H9 (cell line): ENCODE data around the gene CAPN5. TPM values are rescaled to one million over a fixed set of nuclear protein-coding genes. Genes with fewer than 3 reads are reported as not detected.

Experiments used
- DNase-seq: peaks from one replicate; pipeline ENCODE4 v3.0.0-alpha.2; 2017
- H2AFZ ChIP-seq: one replicate; pipeline ENCODE4 v1.6.1; 2013; ENCODE audit warnings: mild to moderate bottlenecking, low read length, control low read depth, moderate library complexity
- H2AK5ac ChIP-seq: 2 replicates; pipeline ENCODE4 v1.6.1; 2013; ENCODE audit warnings: low read length, control low read depth, mixed read lengths; ENCODE audit not compliant: insufficient read length
- H2BK120ac ChIP-seq: one replicate; pipeline ENCODE4 v1.6.1; 2013; ENCODE audit warnings: low read depth, mild to moderate bottlenecking, low read length, control low read depth, inconsistent platforms; ENCODE audit not compliant: poor library complexity, severe bottlenecking
- H2BK12ac ChIP-seq: 2 replicates; pipeline ENCODE4 v1.6.1; 2013; ENCODE audit warnings: low read length, control low read depth, mixed read lengths, low read depth; ENCODE audit not compliant: insufficient read length
- H2BK15ac ChIP-seq: 2 replicates; pipeline ENCODE4 v1.6.1; 2013; ENCODE audit warnings: low read depth, low read length, control low read depth
- H2BK20ac ChIP-seq: one replicate; pipeline ENCODE4 v1.6.1; 2013; ENCODE audit warnings: low read depth, mild to moderate bottlenecking, low read length, control low read depth, inconsistent platforms; ENCODE audit not compliant: poor library complexity, severe bottlenecking
- H2BK5ac ChIP-seq: 2 replicates; pipeline ENCODE4 v1.6.1; 2013; ENCODE audit warnings: low read length, control low read depth, mixed read lengths; ENCODE audit not compliant: insufficient read length
- H3K14ac ChIP-seq: 2 replicates; pipeline ENCODE4 v1.6.1; 2013; ENCODE audit warnings: low read length, control low read depth; ENCODE audit not compliant: insufficient read depth
- H3K18ac ChIP-seq: 2 replicates; pipeline ENCODE4 v1.6.1; 2013; ENCODE audit warnings: low read depth, mild to moderate bottlenecking, mixed read lengths, low read length, control low read depth; ENCODE audit not compliant: insufficient read length
- H3K23ac ChIP-seq: 2 replicates; pipeline ENCODE4 v1.6.1; 2013; ENCODE audit warnings: low read length, control low read depth, mixed read lengths, low read depth; ENCODE audit not compliant: insufficient read length
- H3K23me2 ChIP-seq: 2 replicates; pipeline ENCODE4 v1.6.1; 2013; ENCODE audit warnings: low read depth, mild to moderate bottlenecking, mixed read lengths, low read length, control low read depth; ENCODE audit not compliant: insufficient read length, poor library complexity, severe bottlenecking
- H3K27ac ChIP-seq: 2 replicates; pipeline ENCODE4 v1.5.1; 2013; ENCODE audit warnings: low read length, control low read depth, mixed read lengths, low read depth; ENCODE audit not compliant: insufficient read length
- H3K27me3 ChIP-seq: 2 replicates; pipeline ENCODE4 v1.6.1; 2013; ENCODE audit warnings: low read length, control low read depth, inconsistent platforms; ENCODE audit not compliant: insufficient read depth
- H3K4ac ChIP-seq: 2 replicates; pipeline ENCODE4 v1.6.1; 2013; ENCODE audit warnings: low read depth, mild to moderate bottlenecking, control low read depth, inconsistent platforms, low read length, moderate library complexity
- H3K4me1 ChIP-seq: 2 replicates; pipeline ENCODE4 v1.6.1; 2013; ENCODE audit warnings: low read length, control low read depth, inconsistent platforms; ENCODE audit not compliant: insufficient read depth
- H3K4me2 ChIP-seq: 2 replicates; pipeline ENCODE4 v1.6.1; 2013; ENCODE audit warnings: low read length, control low read depth, mixed read lengths; ENCODE audit not compliant: insufficient read length, insufficient read depth
- H3K56ac ChIP-seq: 2 replicates; pipeline ENCODE4 v1.6.1; 2013; ENCODE audit warnings: low read depth, mild to moderate bottlenecking, mixed read lengths, low read length, control low read depth; ENCODE audit not compliant: insufficient read length
- H3K79me1 ChIP-seq: 2 replicates; pipeline ENCODE4 v1.6.1; 2013; ENCODE audit warnings: low read depth, mild to moderate bottlenecking, moderate library complexity, low read length, control low read depth, inconsistent platforms; ENCODE audit not compliant: insufficient read depth, poor library complexity, severe bottlenecking
- H3K79me2 ChIP-seq: 2 replicates; pipeline ENCODE4 v1.6.1; 2013; ENCODE audit warnings: low read length, control low read depth, inconsistent platforms; ENCODE audit not compliant: insufficient read depth
- H3K9ac ChIP-seq: 2 replicates; pipeline ENCODE4 v1.6.1; 2013; ENCODE audit warnings: low read length, control low read depth, mixed read lengths; ENCODE audit not compliant: insufficient read length; ENCODE audit errors: extremely low read depth
- H3K9me3 ChIP-seq: one replicate; pipeline ENCODE4 v1.6.1; 2013; ENCODE audit warnings: low read depth, low read length, inconsistent platforms; ENCODE audit not compliant: control insufficient read depth
- H3T11ph ChIP-seq: one replicate; pipeline ENCODE4 v1.6.1; 2013; ENCODE audit warnings: mild to moderate bottlenecking, low read length, control low read depth, inconsistent platforms
- H4K20me1 ChIP-seq: one replicate; pipeline ENCODE4 v1.6.1; 2013; ENCODE audit not compliant: control insufficient read depth, insufficient read length, insufficient read depth
- H4K5ac ChIP-seq: 2 replicates; pipeline ENCODE4 v1.6.1; 2013; ENCODE audit warnings: low read depth, mild to moderate bottlenecking, mixed read lengths, low read length, control low read depth; ENCODE audit not compliant: insufficient read length
- H4K8ac ChIP-seq: replicated peaks from 2 replicates; pipeline ENCODE4 v1.6.1; 2013; ENCODE audit warnings: low read length, control low read depth, mixed read lengths, low read depth; ENCODE audit not compliant: insufficient read length
- H4K91ac ChIP-seq: 2 replicates; pipeline ENCODE4 v1.6.1; 2013; ENCODE audit warnings: low read depth, mild to moderate bottlenecking, moderate library complexity, mixed read lengths, low read length, control low read depth; ENCODE audit not compliant: insufficient read length
- H3K27ac Mint-ChIP-seq, 3 experiments: 2 replicates in 2 of 3; 3 replicates in 1 of 3; pipeline ENCODE4 v1.8.0; 2020 to 2021; ENCODE audit warnings: mixed read lengths in 3 of 3, mild to moderate bottlenecking in 1 of 3, moderate library complexity in 1 of 3
- H3K27me3 Mint-ChIP-seq: 2 replicates; pipeline ENCODE4 v1.8.0; 2021; ENCODE audit warnings: low read depth, mild to moderate bottlenecking, moderate library complexity, mixed read lengths
- H3K36me3 Mint-ChIP-seq, 3 experiments: 2 replicates in 2 of 3; 3 replicates in 1 of 3; pipeline ENCODE4 v1.8.0; 2020 to 2021; ENCODE audit warnings: low read depth in 3 of 3, mixed read lengths in 3 of 3; ENCODE audit not compliant: insufficient read depth in 1 of 3
- H3K4me1 Mint-ChIP-seq, 2 experiments: 2 replicates each; pipeline ENCODE4 v1.8.0; 2020; ENCODE audit warnings: mixed read lengths in 2 of 2
- H3K4me3 Mint-ChIP-seq, 2 experiments: 2 replicates in 1 of 2; 3 replicates in 1 of 2; pipeline ENCODE4 v1.8.0; 2020 to 2021; ENCODE audit warnings: mild to moderate bottlenecking in 2 of 2, mixed read lengths in 2 of 2, moderate library complexity in 1 of 2
- H3K9me3 Mint-ChIP-seq, 2 experiments: 2 replicates in 1 of 2; 3 replicates in 1 of 2; pipeline ENCODE4 v1.8.0; 2020; ENCODE audit warnings: mild to moderate bottlenecking in 2 of 2, mixed read lengths in 2 of 2, moderate library complexity in 1 of 2
- WGBS: extraction: QIAGEN DNeasy Blood & Tissue Kit; methylation state at CpG from one replicate; pipeline ENCODE4 v1.1.7; 2013; ENCODE audit warnings: missing lambda C conversion rate, low lambda C conversion rate, mixed read lengths; ENCODE audit not compliant: insufficient read length; ENCODE audit errors: extremely low coverage; 5-methylcytosine and 5-hydroxymethylcytosine counted together
- total RNA-seq: library from RNA; stranded (reverse); gene quantifications from 2 replicates; pipeline ENCODE4 v1.2.1, GENCODE V29; 2021
- TF ChIP-seq, protein P1 (sequence below): fragments of 200-600 bp; sonication (generic); conservative IDR thresholded peaks from 3 replicates; pipeline ENCODE4 v1.8.0; 2021; ENCODE audit warnings: antibody characterized with exemption, mild to moderate bottlenecking

CAPN5 gene
- total RNA-seq, 1 experiment from 2014 or later, result 16.7 TPM

DNA sequence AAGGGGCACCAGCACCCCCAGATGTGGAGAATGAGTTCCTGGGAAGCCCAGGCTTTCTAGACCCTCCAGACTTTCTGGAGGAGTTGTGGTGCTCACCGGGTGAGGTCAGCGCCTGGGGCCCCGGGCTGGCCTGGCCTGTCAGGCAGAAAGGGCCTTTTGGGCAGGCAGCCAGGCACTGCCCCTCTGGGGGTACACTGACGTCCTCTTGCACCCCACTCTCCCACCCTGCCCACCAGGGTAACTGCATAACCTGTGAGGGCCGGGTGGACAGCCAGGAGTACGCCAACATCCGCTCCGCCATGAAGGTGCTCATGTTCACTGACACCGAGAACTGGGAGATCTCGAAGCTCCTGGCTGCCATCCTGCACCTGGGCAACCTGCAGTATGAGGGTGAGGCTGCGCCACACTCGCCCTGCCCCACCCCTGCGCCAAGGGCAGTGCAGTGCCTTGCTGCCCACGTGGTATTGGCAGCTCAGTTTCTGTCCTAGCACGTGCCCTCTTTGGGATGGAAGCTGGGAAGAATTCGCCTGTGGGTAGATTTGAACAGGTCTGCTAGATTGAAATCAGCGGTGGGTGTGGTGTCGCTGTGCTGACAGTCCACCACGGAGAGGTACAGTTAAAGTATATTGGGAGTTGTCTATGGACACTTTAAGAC lies 91.4 kb downstream of the CAPN5 start:
- Histone ChIP-seq H2BK12ac (no peak overlapping the region), H2BK120ac (no peak overlapping the region), H3K79me2 (no peaks in the 10 kb centered on the region), H2BK20ac (no peak overlapping the region), H3K4ac (no peak overlapping the region), H3K23ac (no peak overlapping the region), H2AK5ac (no peak overlapping the region), H3K27me3 (no peaks in the 10 kb centered on the region), H3K4me1 (no peaks in the 10 kb centered on the region), H3K18ac (no peak overlapping the region), H3K4me2 (no peak overlapping the region), H4K8ac (no peak overlapping the region), H3K23me2 (no peaks in the 10 kb centered on the region), H3K79me1 (no peaks in the 10 kb centered on the region), H3T11ph (no peak overlapping the region), H4K91ac (no peak overlapping the region), H3K27ac (no peak overlapping the region), H2BK15ac (no peak overlapping the region), H4K20me1 (no peaks in the 10 kb centered on the region), H2AFZ (no peak overlapping the region), H3K9ac (no peak overlapping the region), H3K14ac (no peak overlapping the region), H3K9me3 (no peaks in the 10 kb centered on the region), H3K56ac (no peak overlapping the region), H4K5ac (no peak overlapping the region), H2BK5ac (no peak overlapping the region)
- H3K27ac Mint-ChIP-seq, result peak overlapping the region in 1 of 3 experiments; percentile 41; a peak in 1 of 7 replicates
- peak overlapping the region in 1 of 2 experiments; percentile 5; a peak in 1 of 5 replicates for H3K4me3 Mint-ChIP-seq
- WGBS, result no CpG with 5 or more reads among the region's 19 CpGs
- no peaks in the 10 kb centered on the region for H3K9me3 Mint-ChIP-seq
- 0 out of 4 replicates have a peak, but pooled peaks cover 0 to 3% of the 10 kb centered on the region in 2 experiments for H3K4me1 Mint-ChIP-seq
- DNase-seq, result no peak
- H3K27me3 Mint-ChIP-seq, result peaks cover 6% of the 10 kb centered on the region
- no peaks in the 10 kb centered on the region; a peak in 1 of 7 replicates for H3K36me3 Mint-ChIP-seq
- TF ChIP-seq, protein P1, sequence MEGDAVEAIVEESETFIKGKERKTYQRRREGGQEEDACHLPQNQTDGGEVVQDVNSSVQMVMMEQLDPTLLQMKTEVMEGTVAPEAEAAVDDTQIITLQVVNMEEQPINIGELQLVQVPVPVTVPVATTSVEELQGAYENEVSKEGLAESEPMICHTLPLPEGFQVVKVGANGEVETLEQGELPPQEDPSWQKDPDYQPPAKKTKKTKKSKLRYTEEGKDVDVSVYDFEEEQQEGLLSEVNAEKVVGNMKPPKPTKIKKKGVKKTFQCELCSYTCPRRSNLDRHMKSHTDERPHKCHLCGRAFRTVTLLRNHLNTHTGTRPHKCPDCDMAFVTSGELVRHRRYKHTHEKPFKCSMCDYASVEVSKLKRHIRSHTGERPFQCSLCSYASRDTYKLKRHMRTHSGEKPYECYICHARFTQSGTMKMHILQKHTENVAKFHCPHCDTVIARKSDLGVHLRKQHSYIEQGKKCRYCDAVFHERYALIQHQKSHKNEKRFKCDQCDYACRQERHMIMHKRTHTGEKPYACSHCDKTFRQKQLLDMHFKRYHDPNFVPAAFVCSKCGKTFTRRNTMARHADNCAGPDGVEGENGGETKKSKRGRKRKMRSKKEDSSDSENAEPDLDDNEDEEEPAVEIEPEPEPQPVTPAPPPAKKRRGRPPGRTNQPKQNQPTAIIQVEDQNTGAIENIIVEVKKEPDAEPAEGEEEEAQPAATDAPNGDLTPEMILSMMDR, result no peak
